Ishikawa (cell line): ENCODE results near the gene FLNC.

Source experiments
- CEBPB ChIP-seq: IDR thresholded peaks from 2 replicates; pipeline ENCODE4 v1.6.1; 2012
- CREB1 ChIP-seq: IDR thresholded peaks from 2 replicates; pipeline ENCODE4 v1.6.1; 2012; ENCODE audit warnings: low read depth
- EGR1 ChIP-seq: IDR thresholded peaks from 2 replicates; pipeline ENCODE4 v1.6.1; 2012
- EP300 ChIP-seq: IDR thresholded peaks from 2 replicates; pipeline ENCODE4 v1.6.1; 2012; ENCODE audit warnings: borderline replicate concordance
- FOXM1 ChIP-seq: IDR thresholded peaks from 2 replicates; pipeline ENCODE4 v1.6.1; 2012; ENCODE audit warnings: low read depth, borderline replicate concordance
- MAX ChIP-seq: IDR thresholded peaks from 2 replicates; pipeline ENCODE4 v1.6.1; 2012
- NFIC ChIP-seq: IDR thresholded peaks from 2 replicates; pipeline ENCODE4 v1.6.1; 2012
- RAD21 ChIP-seq: IDR thresholded peaks from 2 replicates; pipeline ENCODE4 v1.6.1; 2012; ENCODE audit warnings: low read depth
- REST ChIP-seq: IDR thresholded peaks from 2 replicates; pipeline ENCODE4 v1.6.1; 2012; ENCODE audit warnings: low read depth, mild to moderate bottlenecking
- TAF1 ChIP-seq: IDR thresholded peaks from 2 replicates; pipeline ENCODE4 v1.6.1; 2012; ENCODE audit warnings: low read depth, mild to moderate bottlenecking
- TCF12 ChIP-seq: IDR thresholded peaks from 2 replicates; pipeline ENCODE4 v1.6.1; 2012; ENCODE audit warnings: low read depth
- TEAD4 ChIP-seq: IDR thresholded peaks from 2 replicates; pipeline ENCODE4 v1.6.1; 2012
- YY1 ChIP-seq: IDR thresholded peaks from 2 replicates; pipeline ENCODE4 v1.6.1; 2012; ENCODE audit warnings: low read depth
- ZBTB7A ChIP-seq: IDR thresholded peaks from 2 replicates; pipeline ENCODE4 v1.6.1; 2012; ENCODE audit warnings: low read depth
- TF ChIP-seq, protein P1 (sequence below): IDR thresholded peaks from 2 replicates; pipeline ENCODE4 v1.6.1; 2012

The FLNC gene

GRCh38 chr7:128872394-128872824 is 42.2 kb downstream of the FLNC start:
- TF ChIP-seq CEBPB, result no peak
- TF ChIP-seq RAD21, result no peak
- no peak for TF ChIP-seq TCF12
- no peak for TF ChIP-seq REST
- TF ChIP-seq EP300, result no peak
- no peak for TF ChIP-seq CREB1
- TF ChIP-seq MAX, result no peak
- no peak for TF ChIP-seq TAF1
- TF ChIP-seq, protein P1, sequence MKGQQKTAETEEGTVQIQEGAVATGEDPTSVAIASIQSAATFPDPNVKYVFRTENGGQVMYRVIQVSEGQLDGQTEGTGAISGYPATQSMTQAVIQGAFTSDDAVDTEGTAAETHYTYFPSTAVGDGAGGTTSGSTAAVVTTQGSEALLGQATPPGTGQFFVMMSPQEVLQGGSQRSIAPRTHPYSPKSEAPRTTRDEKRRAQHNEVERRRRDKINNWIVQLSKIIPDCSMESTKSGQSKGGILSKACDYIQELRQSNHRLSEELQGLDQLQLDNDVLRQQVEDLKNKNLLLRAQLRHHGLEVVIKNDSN, result no peak
- TF ChIP-seq ZBTB7A, result no peak
- TF ChIP-seq TEAD4, result no peak
- TF ChIP-seq NFIC, result no peak
- TF ChIP-seq EGR1, result no peak
- TF ChIP-seq YY1, result no peak
- TF ChIP-seq FOXM1, result no peak

- TF ChIP-seq TEAD4 (no peak), RAD21 (no peak), TAF1 (no peak), YY1 (no peak), MAX (no peak), TCF12 (no peak), FOXM1 (no peak), EGR1 (no peak), NFIC (no peak), ZBTB7A (no peak), CREB1 (no peak), CEBPB (no peak)
- TF ChIP-seq, protein P1, result no peak
Measured at GRCh38 chr7:128873234-128873633, 43.0 kb downstream of the FLNC start.

DNA sequence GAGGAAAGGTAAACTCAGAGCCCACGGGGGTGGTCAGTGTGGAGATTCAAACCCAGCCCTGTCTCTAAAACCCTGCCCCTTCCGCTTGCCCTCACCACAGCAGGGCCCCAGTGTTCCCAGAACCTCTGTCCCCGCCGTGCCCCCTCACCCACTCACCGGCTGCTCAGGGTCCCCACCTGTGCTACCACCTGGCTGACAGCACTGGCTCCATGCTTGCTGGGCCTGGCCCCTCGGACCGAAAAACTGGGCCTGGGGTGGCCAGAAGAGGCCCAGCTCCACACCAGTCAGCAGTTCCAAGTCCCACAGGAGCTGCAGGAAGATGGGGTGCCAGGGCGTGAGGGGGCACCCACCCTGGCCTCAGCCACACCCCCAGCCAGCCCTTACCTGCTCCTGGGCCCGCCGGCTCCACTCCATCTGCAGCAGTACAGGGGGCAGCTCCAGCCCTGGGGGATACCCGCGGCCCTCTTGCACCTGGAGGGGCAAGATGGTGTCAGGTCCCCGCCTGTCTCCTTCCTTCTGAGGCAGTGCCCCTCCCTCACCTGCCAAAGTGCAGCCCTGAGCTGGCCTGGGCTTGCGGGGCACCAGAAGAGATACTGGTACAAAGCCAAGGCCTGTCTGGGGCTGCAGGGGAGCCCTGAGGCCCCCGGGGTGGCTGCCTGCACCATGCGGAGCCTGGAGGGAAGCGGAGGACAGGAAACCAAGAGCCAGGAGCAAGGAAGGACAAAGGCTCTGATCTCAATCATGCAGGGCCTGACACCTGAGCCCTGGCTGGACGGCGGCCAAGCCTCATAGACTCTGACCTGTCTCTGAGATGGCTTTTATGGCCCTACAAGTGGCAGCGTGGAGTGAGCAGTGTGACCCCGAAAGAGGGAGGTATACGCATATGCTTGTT is 44.2 kb downstream of the FLNC start:
- no peak for TF ChIP-seq REST
- no peak for TF ChIP-seq YY1
- TF ChIP-seq TCF12, result no peak
- TF ChIP-seq, protein P1, result no peak
- TF ChIP-seq CREB1, result no peak
- no peak for TF ChIP-seq FOXM1
- TF ChIP-seq NFIC, result peak; percentile 79
- TF ChIP-seq ZBTB7A, result no peak
- no peak for TF ChIP-seq EP300
- TF ChIP-seq TAF1, result no peak
- TF ChIP-seq EGR1, result no peak
- TF ChIP-seq TEAD4, result no peak
- TF ChIP-seq MAX, result 0 out of 2 replicates have a peak, but pooled peaks have one; percentile 25

- no peak for TF ChIP-seq EP300
- no peak for TF ChIP-seq YY1
- no peak for TF ChIP-seq NFIC
- TF ChIP-seq ZBTB7A, result no peak
- no peak for TF ChIP-seq TEAD4
- no peak for TF ChIP-seq RAD21
- TF ChIP-seq TCF12, result no peak
- TF ChIP-seq REST, result no peak
- no peak for TF ChIP-seq MAX
- no peak for TF ChIP-seq FOXM1
- TF ChIP-seq EGR1, result no peak
- no peak for TF ChIP-seq TAF1
- TF ChIP-seq, protein P1, result no peak
- TF ChIP-seq CREB1, result no peak
- TF ChIP-seq CEBPB, result no peak
Measured at GRCh38 chr7:128875523-128875948, 45.3 kb downstream of the FLNC start.
